ENCODE results near the gene ADGRB3. TPM values are rescaled to one million over a fixed set of nuclear protein-coding genes. Genes with fewer than 3 reads are reported as not detected.

Gene ADGRB3
- total and polyA plus RNA-seq, 2 donors (not counting 3 experiments of a cell fraction or from before 2014, with no cell fraction given), result not detected

DNA sequence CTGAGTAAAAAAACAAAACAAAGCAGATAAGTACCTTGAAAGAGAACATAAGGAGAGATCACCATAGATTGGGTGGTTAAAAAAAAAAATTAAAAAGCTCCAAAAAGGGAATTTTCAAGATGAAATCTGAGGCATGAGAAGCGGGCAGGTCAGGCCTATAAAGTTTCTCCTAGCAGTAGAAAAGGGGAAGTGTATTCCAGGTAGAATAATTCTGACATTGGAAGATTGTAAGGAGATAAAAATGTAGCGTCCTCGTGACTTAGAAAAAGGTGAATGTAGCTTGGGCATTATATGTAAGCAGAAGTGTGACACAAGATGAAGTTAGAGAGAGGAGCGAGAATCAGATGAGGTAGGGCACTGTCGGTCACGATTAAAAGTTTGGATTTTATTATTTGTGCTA lies 9.1 kb upstream of the ADGRB3 start:
- H2AFZ ChIP-seq (ENCODE audit: low read depth, low read length), result no peak overlapping the region
- H3K4me2 ChIP-seq (ENCODE audit: insufficient read depth, low read length), result no peak overlapping the region
- no peaks in the 10 kb centered on the region for H4K20me1 ChIP-seq (replicated peaks; ENCODE audit: control insufficient read depth, extremely low read depth, insufficient read depth, low read length)
- POLR2A ChIA-PET, result no interaction called here
- H3K27me3 ChIP-seq (ENCODE audit: control insufficient read depth in 2 of 2, insufficient read depth in 2 of 2, low read length in 2 of 2), result no peaks in the 10 kb centered on the region
- FAIRE-seq, result no peak
- no peaks in the 10 kb centered on the region for H3K79me2 ChIP-seq (ENCODE audit: control insufficient read depth, insufficient read depth, low read length)
- H3K36me3 ChIP-seq (ENCODE audit: control insufficient read depth in 2 of 2, extremely low read depth in 1 of 2, insufficient read depth in 2 of 2, low read length in 2 of 2), result no peaks in the 10 kb centered on the region
- no peaks in the 10 kb centered on the region for H3K9me1 ChIP-seq (replicated peaks; ENCODE audit: control insufficient read depth, extremely low read depth, insufficient read depth, low read length)
- no peaks in the 10 kb centered on the region for H3K9me3 ChIP-seq (replicated peaks; ENCODE audit: control insufficient read depth, insufficient read depth, low read length)
- BruUV-seq (replicated peaks), result no TSS peak
- H3K27ac ChIP-seq (ENCODE audit: insufficient read depth, low read depth, low read length), result no peak overlapping the region
- TF ChIP-seq GATA2 (IDR thresholded peaks at IDR 0.05; ENCODE audit: insufficient read depth, insufficient read length, low read depth, low read length) (no peak), FOS (IDR thresholded peaks at IDR 0.05; ENCODE audit: borderline replicate concordance, insufficient read depth, low read length) (no peak), EZH2 (IDR thresholded peaks at IDR 0.05; ENCODE audit: borderline replicate concordance, low read depth, low read length, severe bottlenecking) (no peak), POLR2A (IDR thresholded peaks at IDR 0.05; ENCODE audit: low read depth, low read length) (no peak), MYC (IDR thresholded peaks at IDR 0.05; ENCODE audit: low read depth, low read length) (no peak), JUN (IDR thresholded peaks at IDR 0.05; ENCODE audit: borderline replicate concordance, insufficient read depth, insufficient read length, low read depth) (no peak)
- TF ChIP-seq, protein P1, sequence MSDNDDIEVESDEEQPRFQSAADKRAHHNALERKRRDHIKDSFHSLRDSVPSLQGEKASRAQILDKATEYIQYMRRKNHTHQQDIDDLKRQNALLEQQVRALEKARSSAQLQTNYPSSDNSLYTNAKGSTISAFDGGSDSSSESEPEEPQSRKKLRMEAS (IDR thresholded peaks at IDR 0.05; ENCODE audit: insufficient read depth, insufficient read length), result no peak
- TF ChIP-seq, protein P2, sequence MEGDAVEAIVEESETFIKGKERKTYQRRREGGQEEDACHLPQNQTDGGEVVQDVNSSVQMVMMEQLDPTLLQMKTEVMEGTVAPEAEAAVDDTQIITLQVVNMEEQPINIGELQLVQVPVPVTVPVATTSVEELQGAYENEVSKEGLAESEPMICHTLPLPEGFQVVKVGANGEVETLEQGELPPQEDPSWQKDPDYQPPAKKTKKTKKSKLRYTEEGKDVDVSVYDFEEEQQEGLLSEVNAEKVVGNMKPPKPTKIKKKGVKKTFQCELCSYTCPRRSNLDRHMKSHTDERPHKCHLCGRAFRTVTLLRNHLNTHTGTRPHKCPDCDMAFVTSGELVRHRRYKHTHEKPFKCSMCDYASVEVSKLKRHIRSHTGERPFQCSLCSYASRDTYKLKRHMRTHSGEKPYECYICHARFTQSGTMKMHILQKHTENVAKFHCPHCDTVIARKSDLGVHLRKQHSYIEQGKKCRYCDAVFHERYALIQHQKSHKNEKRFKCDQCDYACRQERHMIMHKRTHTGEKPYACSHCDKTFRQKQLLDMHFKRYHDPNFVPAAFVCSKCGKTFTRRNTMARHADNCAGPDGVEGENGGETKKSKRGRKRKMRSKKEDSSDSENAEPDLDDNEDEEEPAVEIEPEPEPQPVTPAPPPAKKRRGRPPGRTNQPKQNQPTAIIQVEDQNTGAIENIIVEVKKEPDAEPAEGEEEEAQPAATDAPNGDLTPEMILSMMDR (IDR thresholded peaks at IDR 0.05; ENCODE audit: extremely low read depth in 1 of 2, insufficient read depth in 1 of 2, low read depth in 1 of 2, low read length in 2 of 2), result no peak
- CTCF ChIA-PET, result no interaction called here
- dilution Hi-C loops (cut with MboI; ENCODE audit: extremely low pct_ligation_motif_present, low sequenced_read_pairs) (no loop called here), intact Hi-C loops (cut with micrococcal nuclease) (no loop called here)
- H3K4me3 ChIP-seq (replicated peaks in 1 of 3; ENCODE audit: insufficient read depth in 1 of 3, low read depth in 1 of 3, low read length in 3 of 3), result no peak overlapping the region
- H3K4me1 ChIP-seq (ENCODE audit: control insufficient read depth, extremely low read depth, insufficient read depth, low read length), result no peaks in the 10 kb centered on the region
- H3K9ac ChIP-seq (replicated peaks; ENCODE audit: extremely low read depth, insufficient read depth, low read length), result no peak overlapping the region
- DNase-seq (ENCODE audit: low read depth, low spot score), result no peak
